ENCODE data around the gene ANKRD31.

DNA sequence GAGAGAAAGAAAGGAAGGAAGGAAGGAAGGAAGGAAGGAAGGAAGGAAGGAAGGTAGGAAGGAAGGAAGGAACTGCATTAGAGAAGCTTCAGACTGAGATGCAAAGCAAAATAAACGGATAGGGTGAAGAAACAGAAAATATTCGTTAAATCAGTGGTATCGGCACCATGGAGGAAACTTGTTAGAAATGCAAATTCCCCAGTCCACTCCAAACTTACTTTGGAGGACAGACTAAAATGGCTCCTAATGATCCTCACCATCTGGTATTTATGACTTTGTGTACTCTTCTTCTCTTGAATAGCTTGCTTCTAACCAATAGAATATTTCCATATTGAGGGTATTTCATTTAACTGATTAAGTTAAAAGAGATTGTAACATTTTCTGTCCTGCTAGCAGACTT is 96.4 kb downstream of the ANKRD31 start:
- TF ChIP-seq, protein P1, sequence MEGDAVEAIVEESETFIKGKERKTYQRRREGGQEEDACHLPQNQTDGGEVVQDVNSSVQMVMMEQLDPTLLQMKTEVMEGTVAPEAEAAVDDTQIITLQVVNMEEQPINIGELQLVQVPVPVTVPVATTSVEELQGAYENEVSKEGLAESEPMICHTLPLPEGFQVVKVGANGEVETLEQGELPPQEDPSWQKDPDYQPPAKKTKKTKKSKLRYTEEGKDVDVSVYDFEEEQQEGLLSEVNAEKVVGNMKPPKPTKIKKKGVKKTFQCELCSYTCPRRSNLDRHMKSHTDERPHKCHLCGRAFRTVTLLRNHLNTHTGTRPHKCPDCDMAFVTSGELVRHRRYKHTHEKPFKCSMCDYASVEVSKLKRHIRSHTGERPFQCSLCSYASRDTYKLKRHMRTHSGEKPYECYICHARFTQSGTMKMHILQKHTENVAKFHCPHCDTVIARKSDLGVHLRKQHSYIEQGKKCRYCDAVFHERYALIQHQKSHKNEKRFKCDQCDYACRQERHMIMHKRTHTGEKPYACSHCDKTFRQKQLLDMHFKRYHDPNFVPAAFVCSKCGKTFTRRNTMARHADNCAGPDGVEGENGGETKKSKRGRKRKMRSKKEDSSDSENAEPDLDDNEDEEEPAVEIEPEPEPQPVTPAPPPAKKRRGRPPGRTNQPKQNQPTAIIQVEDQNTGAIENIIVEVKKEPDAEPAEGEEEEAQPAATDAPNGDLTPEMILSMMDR (IDR thresholded peaks at IDR 0.05), result no peak
- TF ChIP-seq POLR2A (IDR thresholded peaks at IDR 0.05) (no peak), POLR2AphosphoS5 (IDR thresholded peaks at IDR 0.05; ENCODE audit: insufficient read depth in 1 of 2, low read depth in 1 of 2) (no peak)

Measured in vagina (tissue), 2 donors.